C4-2B (cell line): ENCODE measurements around the gene WDR18.

Source experiments
- H3K27ac ChIP-seq: fragments of 450-650 bp; 2 replicates; pipeline ENCODE4 v1.5.1; 2017
- ZFX ChIP-seq: fragments of 450-650 bp; IDR thresholded peaks from 2 replicates; pipeline ENCODE4 v1.6.1; 2017
- TF ChIP-seq, protein P1 (sequence below): fragments of 450-650 bp; conservative IDR thresholded peaks from 2 replicates; pipeline ENCODE4 v1.5.1; 2017; ENCODE audit warnings: mild to moderate bottlenecking

The WDR18 gene

DNA sequence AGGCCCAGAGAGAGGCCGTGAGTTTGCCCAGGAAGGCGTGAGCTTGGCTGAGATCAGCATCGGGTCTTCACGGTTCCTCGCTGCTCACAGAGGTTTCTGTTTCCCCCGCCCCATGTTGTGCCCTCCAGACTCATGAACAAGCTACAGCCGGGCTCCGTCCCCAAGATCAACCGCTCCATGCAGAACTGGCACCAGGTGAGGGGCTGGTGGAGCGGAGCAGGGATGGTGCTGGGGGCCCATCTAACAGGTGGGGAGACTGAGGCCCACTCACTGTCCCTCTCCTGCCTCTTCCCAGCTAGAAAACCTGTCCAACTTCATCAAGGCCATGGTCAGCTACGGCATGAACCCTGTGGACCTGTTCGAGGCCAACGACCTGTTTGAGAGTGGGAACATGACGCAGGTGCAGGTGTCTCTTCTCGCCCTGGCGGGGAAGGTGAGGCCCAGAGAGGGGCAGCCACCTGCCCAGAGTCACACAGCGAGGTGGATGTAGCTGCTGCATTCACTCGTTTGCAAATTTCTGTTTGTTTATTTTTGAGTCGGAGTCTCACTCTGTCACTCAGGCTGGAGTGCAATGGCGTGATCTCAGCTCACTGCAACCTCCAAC lies 48.2 kb downstream of the WDR18 start:
- TF ChIP-seq, protein P1, sequence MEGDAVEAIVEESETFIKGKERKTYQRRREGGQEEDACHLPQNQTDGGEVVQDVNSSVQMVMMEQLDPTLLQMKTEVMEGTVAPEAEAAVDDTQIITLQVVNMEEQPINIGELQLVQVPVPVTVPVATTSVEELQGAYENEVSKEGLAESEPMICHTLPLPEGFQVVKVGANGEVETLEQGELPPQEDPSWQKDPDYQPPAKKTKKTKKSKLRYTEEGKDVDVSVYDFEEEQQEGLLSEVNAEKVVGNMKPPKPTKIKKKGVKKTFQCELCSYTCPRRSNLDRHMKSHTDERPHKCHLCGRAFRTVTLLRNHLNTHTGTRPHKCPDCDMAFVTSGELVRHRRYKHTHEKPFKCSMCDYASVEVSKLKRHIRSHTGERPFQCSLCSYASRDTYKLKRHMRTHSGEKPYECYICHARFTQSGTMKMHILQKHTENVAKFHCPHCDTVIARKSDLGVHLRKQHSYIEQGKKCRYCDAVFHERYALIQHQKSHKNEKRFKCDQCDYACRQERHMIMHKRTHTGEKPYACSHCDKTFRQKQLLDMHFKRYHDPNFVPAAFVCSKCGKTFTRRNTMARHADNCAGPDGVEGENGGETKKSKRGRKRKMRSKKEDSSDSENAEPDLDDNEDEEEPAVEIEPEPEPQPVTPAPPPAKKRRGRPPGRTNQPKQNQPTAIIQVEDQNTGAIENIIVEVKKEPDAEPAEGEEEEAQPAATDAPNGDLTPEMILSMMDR: no peak
- TF ChIP-seq ZFX: no peak

DNA sequence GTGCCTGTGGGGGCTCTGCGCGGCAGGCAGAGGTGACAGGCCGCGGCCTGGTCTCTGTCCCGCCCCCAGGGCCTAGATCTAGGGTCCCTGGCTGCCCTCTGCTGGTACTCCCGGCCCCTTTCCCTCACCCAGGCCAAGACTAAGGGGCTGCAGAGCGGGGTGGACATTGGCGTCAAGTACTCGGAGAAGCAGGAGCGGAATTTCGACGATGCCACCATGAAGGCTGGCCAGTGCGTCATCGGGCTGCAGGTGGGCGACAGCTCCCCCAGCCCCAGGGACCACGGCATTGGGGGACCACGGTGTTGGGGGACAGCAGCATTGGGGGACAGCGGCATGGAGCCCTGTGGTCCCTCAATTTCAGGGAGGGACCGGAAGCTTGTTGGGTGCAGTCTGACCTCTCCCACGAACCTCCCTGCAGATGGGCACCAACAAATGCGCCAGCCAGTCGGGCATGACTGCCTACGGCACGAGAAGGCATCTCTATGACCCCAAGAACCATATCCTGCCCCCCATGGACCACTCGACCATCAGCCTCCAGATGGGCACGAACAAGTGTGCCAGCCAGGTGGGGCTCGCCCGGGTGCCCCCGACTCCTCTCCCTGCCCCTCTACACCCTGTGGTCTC lies 52.0 kb downstream of the WDR18 start:
- TF ChIP-seq, protein P1: no peak
- no peak for TF ChIP-seq ZFX
- no peak overlapping the region for H3K27ac ChIP-seq

More for the DNA sequence above, 48.2 kb downstream of the WDR18 start:
- no peak overlapping the region for H3K27ac ChIP-seq

DNA sequence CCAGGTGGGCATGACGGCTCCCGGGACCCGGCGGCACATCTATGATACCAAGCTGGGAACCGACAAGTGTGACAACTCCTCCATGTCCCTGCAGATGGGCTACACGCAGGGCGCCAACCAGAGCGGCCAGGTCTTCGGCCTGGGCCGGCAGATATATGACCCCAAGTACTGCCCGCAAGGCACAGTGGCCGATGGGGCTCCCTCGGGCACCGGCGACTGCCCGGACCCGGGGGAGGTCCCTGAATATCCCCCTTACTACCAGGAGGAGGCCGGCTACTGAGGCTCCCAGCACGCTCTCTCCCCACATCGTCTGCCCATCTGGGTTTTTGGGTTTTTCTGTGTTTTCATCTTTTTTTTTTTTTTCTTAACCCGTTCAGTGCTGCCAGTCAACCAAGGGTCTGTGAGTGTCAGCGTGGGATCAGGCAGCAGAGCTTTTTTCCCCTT lies 53.5 kb downstream of the WDR18 start:
- TF ChIP-seq, protein P1: no peak
- TF ChIP-seq ZFX: no peak
- H3K27ac ChIP-seq: no peak overlapping the region

DNA sequence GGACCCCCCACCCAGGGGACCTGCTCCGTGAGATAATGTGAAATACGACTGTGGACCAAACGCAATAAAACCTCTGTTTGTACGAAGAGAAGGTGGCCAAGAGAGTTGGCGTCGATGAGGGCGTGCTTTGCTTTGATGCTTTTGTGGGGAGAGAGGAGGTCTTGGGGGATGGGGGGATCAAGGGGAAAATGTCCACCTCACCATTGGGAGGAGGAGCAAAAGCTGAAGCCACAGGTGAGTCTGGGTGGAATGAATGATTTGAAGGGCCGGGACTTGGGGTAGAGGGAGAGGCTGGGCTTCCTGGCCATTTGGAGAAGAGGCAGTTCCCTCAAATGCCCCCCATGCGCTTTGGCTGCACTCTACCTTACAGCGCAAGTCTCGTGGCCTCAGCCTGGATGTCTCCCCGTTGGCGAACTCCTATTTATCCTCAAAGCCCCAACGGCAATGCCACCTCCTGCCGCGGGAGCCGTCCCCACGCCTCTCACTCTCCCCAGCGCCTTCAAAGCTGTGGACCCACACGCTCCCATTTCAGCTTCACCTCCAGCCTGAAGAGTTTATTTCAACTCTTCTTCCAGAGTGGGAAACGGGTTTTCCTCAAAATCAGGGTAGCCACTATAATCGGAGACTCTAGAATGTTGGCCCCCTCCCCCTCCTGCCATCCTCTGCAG lies 55.0 kb downstream of the WDR18 start:
- TF ChIP-seq ZFX: no peak
- TF ChIP-seq, protein P1: no peak
- peak overlapping the region; percentile 73 for H3K27ac ChIP-seq

DNA sequence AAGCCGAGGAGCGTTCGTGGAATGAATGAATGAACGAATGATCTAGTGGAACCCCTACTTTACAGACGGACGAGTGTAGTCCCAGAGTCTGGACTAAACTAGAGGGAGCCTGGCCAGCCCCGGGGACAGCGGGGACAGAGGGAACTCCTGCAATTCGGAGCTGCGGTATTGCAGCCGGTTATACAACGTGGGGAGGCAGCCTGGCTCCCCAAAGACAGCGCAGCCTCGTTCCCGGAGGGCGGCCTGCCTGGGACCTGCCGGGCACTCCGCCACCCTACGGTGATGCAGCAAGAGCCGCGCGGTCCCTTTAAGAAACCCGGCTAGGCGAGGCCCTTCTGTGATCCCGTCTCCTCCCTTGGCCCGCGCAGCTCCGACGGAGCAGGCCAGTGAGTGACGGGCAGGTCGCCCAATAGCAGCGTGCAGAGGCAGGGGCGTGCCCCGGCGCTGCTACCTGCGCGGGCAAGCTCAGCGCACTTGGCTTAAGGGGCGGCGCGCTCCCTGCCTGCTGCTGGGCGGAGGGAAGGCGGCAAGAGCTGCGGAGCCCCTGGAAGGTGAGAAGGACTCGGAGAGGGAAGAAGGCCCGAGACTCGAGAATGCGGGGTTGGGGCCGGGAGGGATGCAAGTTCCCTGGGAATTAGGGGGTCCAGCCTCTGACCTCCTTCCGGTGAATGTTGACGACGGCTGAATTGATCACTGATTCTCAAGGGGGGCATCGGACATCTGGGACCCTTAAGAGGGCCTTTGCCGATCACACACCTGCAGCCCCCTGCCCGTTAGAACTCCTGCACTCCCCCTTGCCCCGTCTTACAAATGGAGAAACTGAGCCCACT lies 55.7 kb downstream of the WDR18 start, which contains the start of gene ABCA7:
Gene ABCA7, plus strand, starts transcription at position 462 of the 830 bp plus-strand sequence. CDS start 1,255 bp downstream, outside the sequence.
- TF ChIP-seq, protein P1: no peak
- TF ChIP-seq ZFX: peak; percentile 21; the same call in 1 of the 2 replicates

DNA sequence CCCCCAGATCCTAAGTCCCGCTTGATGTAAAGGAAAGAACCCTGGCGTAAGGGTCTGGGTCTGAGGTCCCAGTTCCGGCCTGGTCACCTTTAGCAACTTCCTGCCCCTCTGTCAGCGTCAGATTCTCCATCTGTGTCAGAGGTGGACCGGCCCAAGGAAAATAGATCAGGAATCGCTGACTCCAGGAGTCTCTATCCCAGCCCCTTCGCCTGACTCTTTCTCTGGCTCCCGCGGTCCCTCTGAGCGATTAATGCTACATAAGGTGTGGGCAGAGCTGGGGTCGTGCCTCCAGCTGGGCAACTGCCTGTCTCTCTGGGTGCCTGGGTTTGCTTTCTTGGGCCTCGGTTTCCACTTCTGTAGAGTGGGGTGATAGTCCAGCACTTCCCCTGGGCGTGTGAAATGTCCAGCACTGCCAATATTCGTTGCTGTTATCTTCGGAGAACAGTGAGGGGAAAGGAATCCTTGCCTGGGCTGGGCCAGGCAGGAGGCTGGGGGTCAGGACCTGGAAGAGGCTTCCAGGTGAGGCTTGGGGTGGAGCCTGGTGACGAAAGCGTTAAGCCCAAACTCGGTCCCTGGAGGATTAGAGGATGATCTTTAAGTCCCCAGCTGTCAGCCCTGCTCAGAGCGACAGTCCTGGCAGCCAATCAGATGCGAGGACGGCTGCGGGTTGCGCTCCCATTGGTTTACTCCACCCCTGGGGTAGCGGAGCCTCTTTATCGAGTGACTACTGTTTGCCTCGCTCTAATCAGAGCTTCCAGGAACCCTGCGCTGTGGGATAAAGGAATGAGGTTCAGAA lies 56.5 kb downstream of the WDR18 start:
- H3K27ac ChIP-seq: peak overlapping the region; percentile 73
- TF ChIP-seq ZFX: no peak
- TF ChIP-seq, protein P1: no peak

More for the DNA sequence above, 55.7 kb downstream of the WDR18 start, which contains the start of gene ABCA7:
- peak within 1 kb of the TSS; percentile 73 for H3K27ac ChIP-seq
